GM23248 (cell line): ENCODE data around the gene TOP2A.

Experiments
- EZH2 ChIP-seq: fragments of 200-600 bp; sonication (generic); IDR thresholded peaks from 2 replicates; pipeline ENCODE4 v1.6.1; 2018; ENCODE audit warnings: antibody characterized with exemption, mild to moderate bottlenecking; ENCODE audit not compliant: insufficient read depth, poor library complexity, severe bottlenecking
- EZH2phosphoT487 ChIP-seq: fragments of 200-600 bp; sonication (generic); IDR thresholded peaks from 2 replicates; pipeline ENCODE4 v1.6.1; 2018; ENCODE audit warnings: antibody characterized with exemption, moderate library complexity, mild to moderate bottlenecking, low read depth; ENCODE audit not compliant: insufficient read depth

- TF ChIP-seq EZH2phosphoT487 (no peak), EZH2 (no peak)
These were observed 49.7 kb upstream of the TOP2A start for GRCh38 chr17:40467281-40467867.
